ENCODE data around the gene BIRC3.

- no peak for TF ChIP-seq CTCF (IDR thresholded peaks at IDR 0.05)
- TF ChIP-seq POLR2A (IDR thresholded peaks at IDR 0.05): no peak
Observed at GRCh38 chr11:102357116-102357515, 39.8 kb downstream of the BIRC3 start.

Measured in esophagus squamous epithelium (tissue), 4 donors.